ENCODE data around the gene TULP1.
A peak's percentile ranks its signal among the peaks of the same experiment; 100 is the strongest.
"Not testable (repeated sequence)": the region's sequence is repeated elsewhere in the genome, so short reads cannot be mapped to it uniquely, and the experiment has no call there.

Gene TULP1

DNA sequence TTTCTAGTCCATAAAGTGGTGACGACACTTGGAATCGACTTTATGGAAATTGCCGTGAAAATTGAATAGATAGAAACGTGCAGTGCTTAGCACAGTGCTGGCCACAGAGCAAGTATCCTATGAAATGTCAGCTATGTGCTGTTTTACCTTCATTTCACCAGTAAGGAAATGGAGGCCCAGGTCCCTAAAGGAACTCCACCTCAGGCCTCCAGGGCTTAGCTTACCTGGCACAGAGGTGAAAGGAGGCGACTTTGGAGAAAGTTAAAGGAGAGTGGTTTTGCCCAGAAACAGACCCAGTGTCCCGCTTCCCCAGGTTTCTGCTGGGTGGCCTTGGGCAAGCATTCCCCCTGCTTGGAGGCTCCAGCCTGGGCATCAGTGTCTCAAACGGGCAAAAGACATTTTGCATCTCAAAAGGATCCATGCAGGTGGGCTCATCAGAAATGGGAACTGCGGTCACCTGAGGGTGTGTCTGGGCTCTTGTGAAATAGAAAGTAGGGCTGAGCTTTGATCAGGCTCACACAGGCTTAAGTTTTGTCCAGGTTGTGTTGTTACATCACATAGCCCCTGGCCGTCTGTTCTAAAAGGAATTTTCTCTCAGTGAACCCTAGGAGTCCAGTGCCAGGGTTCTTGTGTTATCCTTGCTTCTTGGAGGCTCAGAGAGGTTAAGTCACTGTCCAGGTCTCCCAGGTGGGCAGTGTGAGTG lies 6.8 kb upstream of the TULP1 start:
- DNase-seq = no peak

GRCh38 chr6:35518566-35519312 lies 6.0 kb upstream of the TULP1 start:
- DNase-seq = no peak

GRCh38 chr6:35517978-35518377 lies 5.3 kb upstream of the TULP1 start:
- DNase-seq = not testable (repeated sequence)

DNA sequence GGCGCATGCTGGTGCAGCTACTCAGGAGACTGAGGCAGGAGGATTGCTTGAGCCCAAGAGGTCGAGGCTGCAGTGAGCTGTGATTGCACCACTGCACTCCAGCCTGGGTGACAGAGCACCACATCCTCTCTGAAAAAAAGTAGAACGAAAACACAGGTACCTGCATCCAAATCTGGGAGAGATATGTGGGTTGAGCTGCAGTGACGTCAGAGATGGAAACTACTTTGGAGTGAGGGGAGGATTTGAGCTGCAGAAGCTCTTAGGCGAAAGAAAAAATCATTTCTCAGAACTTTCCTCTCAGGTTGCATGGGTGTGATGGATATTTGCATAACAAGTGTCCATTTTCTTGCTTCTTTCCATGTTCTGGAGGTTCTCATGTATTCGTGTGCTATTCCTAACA lies 4.0 kb upstream of the TULP1 start:
- no peak for DNase-seq

GRCh38 chr6:35515939-35516338 lies 3.2 kb upstream of the TULP1 start:
- not testable (repeated sequence) for DNase-seq

DNA sequence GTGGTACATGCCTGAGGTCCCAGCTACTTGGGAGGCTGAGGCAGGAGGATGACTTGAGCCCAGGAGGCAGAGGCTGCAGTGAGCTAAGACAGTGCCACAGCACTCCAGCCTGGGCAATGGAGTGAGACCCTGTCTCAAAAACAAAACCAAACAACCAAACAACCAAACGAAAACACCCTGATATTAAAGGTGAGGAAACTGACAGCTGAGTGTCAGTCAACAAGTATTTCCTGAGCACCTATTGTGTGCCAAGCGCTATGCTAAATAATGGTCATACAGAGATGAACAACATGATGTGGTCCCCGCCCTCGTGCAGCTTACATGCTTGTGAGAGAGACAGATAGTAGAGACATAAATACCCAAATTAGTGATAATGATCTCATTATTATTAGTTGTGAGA lies 1.9 kb upstream of the TULP1 start:
- no peak for DNase-seq

DNA sequence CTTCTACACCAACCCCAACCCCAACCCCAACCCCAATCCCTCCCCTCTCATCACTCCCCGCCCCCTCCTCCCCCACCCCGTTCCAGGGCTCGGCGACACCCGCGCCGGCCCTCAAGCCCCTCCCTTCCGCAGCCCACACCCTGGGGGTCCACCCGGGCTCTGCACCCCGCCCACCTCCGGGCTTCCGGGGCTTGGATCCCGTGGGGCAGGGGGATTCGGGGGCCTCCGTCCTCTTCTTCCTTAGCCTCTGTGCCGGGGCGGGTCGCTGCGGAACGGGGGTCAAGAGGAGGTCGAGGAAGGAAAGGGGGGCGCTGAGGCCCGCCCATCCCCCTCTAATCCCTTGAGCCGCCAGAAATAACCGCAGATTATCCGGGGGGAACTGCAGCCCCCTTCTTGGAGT lies 690 bp downstream of the TULP1 start:
- DNase-seq = no peak

DNA sequence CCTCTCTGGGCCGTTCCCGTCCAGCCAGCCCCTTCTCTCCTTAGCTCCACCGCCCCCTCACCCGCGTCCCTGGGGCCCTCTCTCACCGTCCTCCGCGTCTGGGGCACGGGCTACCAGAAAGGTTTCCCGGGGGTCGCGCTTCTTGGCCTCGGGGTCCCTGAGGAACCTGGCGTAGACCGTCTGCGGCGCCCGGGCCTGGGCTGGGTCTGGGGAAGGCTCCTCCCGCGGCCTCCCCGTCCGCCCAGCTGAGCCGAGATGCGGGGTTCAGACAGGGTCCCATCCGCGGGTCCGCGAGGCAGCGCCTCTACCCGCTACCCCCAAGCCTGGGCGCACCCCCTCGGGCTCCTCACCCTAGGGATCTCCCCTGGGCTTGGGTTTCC lies 1.1 kb downstream of the TULP1 start:
- no peak for DNase-seq

- DNase-seq = no peak
Measured at GRCh38 chr6:35510916-35511561, 1.7 kb downstream of the TULP1 start.

GRCh38 chr6:35508542-35508941 lies 4.2 kb downstream of the TULP1 start:
- no peak for DNase-seq

- no peak for DNase-seq
Measured at GRCh38 chr6:35508027-35508426, 4.7 kb downstream of the TULP1 start.

DNA sequence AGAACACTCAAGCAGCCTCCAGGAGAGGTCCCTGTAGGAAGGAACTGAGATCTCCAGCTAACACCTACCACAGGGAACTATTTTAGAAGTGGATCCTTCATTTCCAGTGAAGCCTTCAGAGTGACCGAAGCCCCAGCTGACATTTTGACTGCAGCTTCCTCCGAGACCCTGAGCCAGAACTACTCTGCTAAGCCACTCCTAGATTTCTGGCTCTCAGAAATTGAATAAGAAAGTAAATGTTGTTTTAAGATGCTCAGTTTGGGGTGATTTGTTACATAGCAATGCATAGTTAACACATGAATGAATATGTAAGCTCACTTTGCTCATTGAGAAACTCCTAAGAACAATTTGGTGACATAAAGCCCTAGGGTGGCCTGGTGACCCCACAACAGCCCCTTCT lies 5.5 kb downstream of the TULP1 start:
- DNase-seq = no peak

DNA sequence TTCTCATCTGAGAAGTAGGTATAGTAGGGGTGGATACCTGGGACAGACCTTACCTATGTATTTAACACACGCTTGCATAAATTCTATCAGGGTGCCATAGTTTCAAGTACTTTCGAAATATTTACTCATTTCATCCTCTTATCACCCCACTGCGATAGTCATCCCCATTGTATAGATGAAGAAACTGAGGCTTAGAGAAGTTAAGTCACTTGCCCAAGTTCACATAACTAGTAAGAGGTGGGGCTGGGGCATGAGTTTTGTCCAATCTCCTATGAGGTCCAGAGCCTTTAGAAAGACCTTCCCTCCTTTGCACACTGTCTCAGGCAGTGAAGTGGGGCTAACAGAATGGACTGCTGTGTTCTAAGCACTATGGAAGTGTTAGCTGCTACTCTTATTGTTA lies 6.2 kb downstream of the TULP1 start:
- DNase-seq = no peak

- DNase-seq = no peak
Measured at GRCh38 chr6:35505999-35506412, 6.7 kb downstream of the TULP1 start.

GRCh38 chr6:35503534-35503933 lies 9.2 kb downstream of the TULP1 start:
- DNase-seq = no peak

DNA sequence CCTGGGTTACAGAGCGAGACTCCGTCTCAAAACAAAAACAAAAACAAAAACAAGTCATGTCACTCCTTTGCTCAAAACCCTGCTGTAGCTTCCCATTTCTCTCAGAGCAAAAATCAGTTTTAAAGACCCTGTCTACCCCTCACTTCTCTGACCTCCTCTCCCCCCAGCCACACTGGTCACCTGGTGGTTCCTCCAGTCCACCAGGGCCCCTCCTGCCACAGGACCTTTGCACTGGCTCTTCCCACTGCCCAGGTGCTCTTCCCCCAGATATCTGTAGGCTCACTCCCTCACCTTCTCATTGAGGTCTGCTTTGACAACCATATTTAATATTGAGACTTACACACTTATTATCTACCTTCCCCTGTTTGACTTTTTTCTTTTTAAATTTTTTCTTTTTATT lies 10.9 kb downstream of the TULP1 start:
- no peak for DNase-seq

DNA sequence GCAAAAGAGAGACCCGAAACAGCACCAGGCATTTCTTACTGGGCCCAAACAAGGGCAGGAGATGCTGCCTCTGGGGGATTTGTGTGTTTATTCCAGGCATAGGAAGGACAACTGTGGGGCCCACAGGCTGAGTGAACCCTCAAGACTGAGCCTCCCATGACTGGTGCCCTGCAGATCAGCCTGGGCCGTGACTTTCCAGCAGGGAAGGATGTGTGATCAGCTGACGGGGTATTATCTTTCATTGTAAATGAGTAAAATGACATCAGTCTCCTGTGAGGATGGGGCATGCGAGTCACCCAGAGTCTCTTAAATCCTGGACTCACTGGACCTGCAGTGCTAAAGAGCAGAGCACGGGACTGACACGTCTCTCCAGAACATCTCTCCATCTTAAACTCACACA lies 11.9 kb downstream of the TULP1 start:
- no peak for DNase-seq

- no peak for DNase-seq
Measured at GRCh38 chr6:35499372-35499771, 13.3 kb downstream of the TULP1 start.

DNA sequence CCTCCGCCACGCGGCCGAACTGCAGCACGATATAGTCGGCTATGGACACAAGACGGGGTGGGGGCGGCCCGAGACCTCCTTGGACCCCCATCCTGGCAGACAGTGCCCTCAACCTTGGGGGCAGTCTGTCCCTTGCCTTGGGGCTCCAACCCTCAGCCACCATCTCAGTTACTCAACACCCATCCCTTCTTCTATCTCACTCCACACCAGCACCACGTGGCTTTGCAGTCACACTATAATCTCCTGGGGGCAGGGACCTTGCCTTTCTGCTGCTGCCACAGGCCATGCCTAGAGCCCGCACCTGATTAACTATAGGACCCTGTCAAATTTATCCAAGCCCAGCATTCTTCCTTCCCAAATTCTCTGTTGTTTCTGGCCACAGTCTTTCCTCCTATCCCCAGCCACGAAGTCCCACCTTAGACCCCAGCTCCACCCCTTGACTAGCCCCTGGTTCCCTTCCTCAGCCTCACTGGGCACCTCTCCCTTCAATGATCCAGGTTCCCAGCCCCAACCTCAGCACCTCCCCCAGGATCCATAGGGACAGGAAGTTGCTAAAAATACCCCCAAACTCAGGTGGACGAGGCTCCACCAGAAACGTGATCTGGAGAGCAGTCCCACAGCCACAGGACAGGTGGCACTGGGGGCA lies 14.2 kb downstream of the TULP1 start:
- DNase-seq = no peak

DNA sequence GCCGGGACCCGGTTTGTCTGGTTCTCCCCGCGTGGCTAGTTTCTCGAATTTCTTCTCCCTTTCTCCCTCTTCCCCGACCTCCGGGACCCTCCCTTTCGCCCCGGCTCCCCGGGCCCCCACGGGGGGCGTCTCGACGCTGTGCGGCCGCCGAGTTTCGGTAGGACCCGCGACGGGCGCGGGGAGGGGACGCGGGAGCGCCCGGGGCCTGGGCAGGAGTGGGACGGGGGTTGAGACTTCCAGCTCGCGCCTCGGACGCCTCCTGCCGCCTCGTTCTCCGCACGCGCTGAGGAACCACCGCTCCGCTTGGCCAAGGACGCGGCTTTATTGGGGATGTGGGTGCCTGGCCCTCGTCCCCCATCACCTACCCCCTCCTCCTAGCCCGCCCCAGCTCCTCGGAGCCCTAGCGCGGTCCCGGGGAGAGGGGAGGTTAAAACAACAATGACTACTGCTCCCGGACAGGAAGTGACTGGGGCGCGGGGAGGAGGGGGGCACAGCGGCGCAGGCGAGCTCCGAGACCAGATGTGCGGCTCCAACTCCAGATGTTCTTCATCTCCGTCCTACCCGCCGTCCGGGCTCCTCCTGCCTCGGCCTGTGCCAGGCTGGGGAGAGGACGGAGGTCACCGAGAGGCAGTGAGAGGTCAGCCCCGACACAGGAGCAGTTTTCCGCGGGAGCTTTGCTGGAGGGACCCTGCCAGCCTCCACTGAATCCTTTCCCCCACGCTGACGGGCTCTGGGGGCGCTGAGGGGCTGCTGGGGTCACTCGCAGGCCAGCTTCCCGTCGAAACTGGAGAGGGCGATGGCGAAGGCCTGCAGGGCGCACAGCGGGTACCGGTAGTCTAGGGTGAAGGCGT lies 14.9 kb downstream of the TULP1 start:
- DNase-seq = peak; percentile 49

GRCh38 chr6:35496841-35497570 lies 15.7 kb downstream of the TULP1 start, which contains the start of gene TEAD3:
TSS of gene TEAD3 (minus strand) at chr6:35497079.
- DNase-seq = peak; percentile 56

Measured in activated CD8-positive, alpha-beta memory T cell treated with anti-CD3 and anti-CD28 coated beads, Interleukin-2, amount 50 U/mL, for 4 hours (primary cell).